CD8-positive, alpha-beta memory T cell (primary cell): Measurements from ENCODE around the gene TSHZ2. TPM values are rescaled to one million over a fixed set of nuclear protein-coding genes. Genes with fewer than 3 reads are reported as not detected.

Experiments
- CTCF ChIA-PET: fragments of 350-600 bp; sonication (Branson Sonifier 250); formaldehyde crosslinking; loops from one replicate; lab custom pipeline; 2021; ENCODE audit warnings: antibody characterized with exemption; lab: Charles Lee
- POLR2A ChIA-PET: fragments of 350-600 bp; sonication (Branson Sonifier 250); formaldehyde crosslinking; loops from one replicate; lab custom pipeline; 2021; ENCODE audit warnings: antibody characterized with exemption; lab: Charles Lee
- DNase-seq, 5 donors: peaks; one replicate each; pipeline versions ENCODE4 v3.0.0 to v3.0.0-alpha.2; 2020 to 2022; ENCODE audit warnings: mixed read lengths in 1 of 5
- H3K27ac ChIP-seq: one replicate; pipeline ENCODE4 v1.7.0; 2013; ENCODE audit warnings: low read depth, mild to moderate bottlenecking, low read length, moderate library complexity
- H3K27me3 ChIP-seq: 2 replicates; pipeline ENCODE4 v1.7.0; 2013; ENCODE audit warnings: low read length, mild to moderate bottlenecking; ENCODE audit not compliant: insufficient read depth, poor library complexity, severe bottlenecking
- H3K36me3 ChIP-seq: 2 replicates; pipeline ENCODE4 v1.7.0; 2013; ENCODE audit warnings: mild to moderate bottlenecking, low read length, moderate library complexity; ENCODE audit not compliant: insufficient read depth
- H3K4me1 ChIP-seq: 2 replicates; pipeline ENCODE4 v1.7.0; 2013; ENCODE audit warnings: mild to moderate bottlenecking, low read length, moderate library complexity; ENCODE audit not compliant: insufficient read depth
- H3K4me3 ChIP-seq: 2 replicates; pipeline ENCODE4 v1.7.0; 2013; ENCODE audit warnings: mild to moderate bottlenecking, low read length
- H3K9me3 ChIP-seq: 2 replicates; pipeline ENCODE4 v1.7.0; 2013; ENCODE audit warnings: mild to moderate bottlenecking, low read length
- H3K27ac Mint-ChIP-seq, 8 donors: one replicate each; pipeline ENCODE4 v1.8.0; 2020 to 2021; ENCODE audit warnings: mixed read lengths in 8 of 8, mild to moderate bottlenecking in 6 of 8, inconsistent platforms in 3 of 8, moderate library complexity in 3 of 8
- H3K27me3 Mint-ChIP-seq, 2 donors: one replicate each; pipeline ENCODE4 v1.8.0; 2020 to 2021; ENCODE audit warnings: mixed read lengths in 2 of 2, mild to moderate bottlenecking in 1 of 2, moderate library complexity in 1 of 2
- H3K36me3 Mint-ChIP-seq, 3 donors: one replicate each; pipeline ENCODE4 v1.8.0; 2020 to 2021; ENCODE audit warnings: mixed read lengths in 3 of 3, inconsistent platforms in 1 of 3, mild to moderate bottlenecking in 1 of 3
- H3K4me1 Mint-ChIP-seq, 3 donors: one replicate each; pipeline ENCODE4 v1.8.0; 2020 to 2021; ENCODE audit warnings: mixed read lengths in 3 of 3, inconsistent platforms in 1 of 3, mild to moderate bottlenecking in 1 of 3
- H3K4me3 Mint-ChIP-seq, 7 donors: one replicate each; pipeline ENCODE4 v1.8.0; 2020 to 2021; ENCODE audit warnings: mixed read lengths in 7 of 7, mild to moderate bottlenecking in 6 of 7, moderate library complexity in 4 of 7, inconsistent platforms in 2 of 7
- H3K9me3 Mint-ChIP-seq, 5 donors: one replicate each; pipeline ENCODE4 v1.8.0; 2020 to 2022; ENCODE audit warnings: mixed read lengths in 5 of 5, mild to moderate bottlenecking in 3 of 5, moderate library complexity in 2 of 5, inconsistent platforms in 1 of 5
- polyA plus RNA-seq: library from polyadenylated mRNA; unstranded; fragments of 300-500 nt; fragmentation: Illumina TruSeq; gene quantifications from one replicate; pipeline ENCODE4 v1.2.3, GENCODE V29; 2021
- total RNA-seq, 2 experiments: library from RNA; stranded (reverse); gene quantifications; one replicate each; pipeline ENCODE4 v1.2.3, GENCODE V29; 2021

Gene TSHZ2
- total and polyA plus RNA-seq, 3 experiments from 2014 or later: 0.10 to 1.6 (median 1.5) TPM

GRCh38 chr20:53292347-53292746 lies 320.2 kb downstream of the TSHZ2 start:
- peaks cover 13 to 51% of the 10 kb centered on the region in 2 donors for H3K27me3 Mint-ChIP-seq
- no peak overlapping the region for H3K4me3 Mint-ChIP-seq
- no peaks in the 10 kb centered on the region for H3K9me3 Mint-ChIP-seq
- ChIA-PET POLR2A (no interaction called here), CTCF (no interaction called here)
- Histone ChIP-seq H3K36me3 (no peaks in the 10 kb centered on the region), H3K9me3 (no peaks in the 10 kb centered on the region), H3K4me3 (no peak overlapping the region), H3K27ac (no peak overlapping the region), H3K27me3 (no peaks in the 10 kb centered on the region), H3K4me1 (no peaks in the 10 kb centered on the region)
- H3K27ac Mint-ChIP-seq: no peak overlapping the region
- DNase-seq: no peak
- peaks cover 0 to 3% (median 0%) of the 10 kb centered on the region in 3 donors for H3K36me3 Mint-ChIP-seq
- no peaks in the 10 kb centered on the region for H3K4me1 Mint-ChIP-seq

GRCh38 chr20:53294804-53295203 lies 322.6 kb downstream of the TSHZ2 start:
- H3K27me3 Mint-ChIP-seq: peaks cover 16 to 61% of the 10 kb centered on the region in 2 donors
- no peaks in the 10 kb centered on the region for H3K9me3 ChIP-seq
- no peak overlapping the region for H3K27ac ChIP-seq
- H3K4me3 ChIP-seq: no peak overlapping the region
- no peaks in the 10 kb centered on the region for H3K4me1 Mint-ChIP-seq
- no peaks in the 10 kb centered on the region for H3K4me1 ChIP-seq
- no peak overlapping the region for H3K4me3 Mint-ChIP-seq
- no peaks in the 10 kb centered on the region for H3K36me3 Mint-ChIP-seq
- ChIA-PET POLR2A (no interaction called here), CTCF (no interaction called here)
- H3K27me3 ChIP-seq: no peaks in the 10 kb centered on the region
- DNase-seq: no peak
- H3K27ac Mint-ChIP-seq: no peak overlapping the region
- no peaks in the 10 kb centered on the region for H3K36me3 ChIP-seq
- H3K9me3 Mint-ChIP-seq: no peaks in the 10 kb centered on the region

GRCh38 chr20:53296025-53296424 lies 323.9 kb downstream of the TSHZ2 start:
- Histone ChIP-seq H3K27ac (no peak overlapping the region), H3K36me3 (no peaks in the 10 kb centered on the region), H3K4me3 (no peak overlapping the region), H3K4me1 (no peaks in the 10 kb centered on the region), H3K27me3 (no peaks in the 10 kb centered on the region), H3K9me3 (no peaks in the 10 kb centered on the region)
- no peak for DNase-seq
- CTCF ChIA-PET: no interaction called here
- Mint-ChIP-seq H3K36me3 (no peaks in the 10 kb centered on the region), H3K9me3 (no peaks in the 10 kb centered on the region), H3K27me3 (peaks cover 8 to 53% of the 10 kb centered on the region in 2 donors), H3K27ac (no peak overlapping the region), H3K4me3 (no peak overlapping the region), H3K4me1 (no peaks in the 10 kb centered on the region)
- POLR2A ChIA-PET: no interaction called here

GRCh38 chr20:53296451-53297153 lies 324.4 kb downstream of the TSHZ2 start:
- Histone ChIP-seq H3K27me3 (no peaks in the 10 kb centered on the region), H3K27ac (no peak overlapping the region), H3K9me3 (no peaks in the 10 kb centered on the region), H3K36me3 (no peaks in the 10 kb centered on the region), H3K4me3 (no peak overlapping the region), H3K4me1 (no peaks in the 10 kb centered on the region)
- DNase-seq: no peak
- ChIA-PET POLR2A (interaction anchor here (0.6 kb wide), 1 partner anchor 45 kb away, joined by 5 read pairs; no protein-coding TSS in a partner anchor), CTCF (no interaction called here)
- Mint-ChIP-seq H3K36me3 (no peaks in the 10 kb centered on the region), H3K27ac (no peak overlapping the region), H3K4me1 (no peaks in the 10 kb centered on the region), H3K9me3 (no peaks in the 10 kb centered on the region), H3K27me3 (peaks cover 6 to 53% of the 10 kb centered on the region in 2 donors), H3K4me3 (no peak overlapping the region)

- Histone ChIP-seq H3K27ac (no peak overlapping the region), H3K9me3 (no peaks in the 10 kb centered on the region), H3K4me1 (no peaks in the 10 kb centered on the region), H3K27me3 (no peaks in the 10 kb centered on the region), H3K36me3 (no peaks in the 10 kb centered on the region), H3K4me3 (no peak overlapping the region)
- H3K27me3 Mint-ChIP-seq: peaks cover 6 to 51% of the 10 kb centered on the region in 2 donors
- H3K4me3 Mint-ChIP-seq: no peak overlapping the region
- H3K27ac Mint-ChIP-seq: no peak overlapping the region
- CTCF ChIA-PET: no interaction called here
- H3K9me3 Mint-ChIP-seq: no peaks in the 10 kb centered on the region
- H3K36me3 Mint-ChIP-seq: no peaks in the 10 kb centered on the region
- no peak for DNase-seq
- POLR2A ChIA-PET: interaction anchor here (0.6 kb wide), 1 partner anchor 45 kb away, joined by 5 read pairs; no protein-coding TSS in a partner anchor
- no peaks in the 10 kb centered on the region for H3K4me1 Mint-ChIP-seq
These were observed 325.0 kb downstream of the TSHZ2 start for GRCh38 chr20:53297154-53297529.

- no peaks in the 10 kb centered on the region for H3K4me1 Mint-ChIP-seq
- no peaks in the 10 kb centered on the region for H3K27me3 ChIP-seq
- no peaks in the 10 kb centered on the region for H3K36me3 ChIP-seq
- no peak for DNase-seq
- H3K36me3 Mint-ChIP-seq: no peaks in the 10 kb centered on the region
- no peak overlapping the region for H3K4me3 ChIP-seq
- H3K9me3 ChIP-seq: no peaks in the 10 kb centered on the region
- CTCF ChIA-PET: no interaction called here
- H3K27ac ChIP-seq: no peak overlapping the region
- H3K9me3 Mint-ChIP-seq: no peaks in the 10 kb centered on the region
- H3K4me1 ChIP-seq: no peaks in the 10 kb centered on the region
- POLR2A ChIA-PET: no interaction called here
- H3K27me3 Mint-ChIP-seq: peaks cover 6 to 52% of the 10 kb centered on the region in 2 donors
- H3K4me3 Mint-ChIP-seq: no peak overlapping the region
- no peak overlapping the region for H3K27ac Mint-ChIP-seq
These were observed 326.1 kb downstream of the TSHZ2 start for GRCh38 chr20:53298260-53298659.

GRCh38 chr20:53298911-53299310 lies 326.8 kb downstream of the TSHZ2 start:
- no peaks in the 10 kb centered on the region for H3K9me3 ChIP-seq
- no peaks in the 10 kb centered on the region for H3K27me3 ChIP-seq
- H3K4me1 ChIP-seq: no peaks in the 10 kb centered on the region
- no peaks in the 10 kb centered on the region for H3K36me3 ChIP-seq
- H3K27me3 Mint-ChIP-seq: peaks cover 6 to 54% of the 10 kb centered on the region in 2 donors
- no peak overlapping the region for H3K4me3 Mint-ChIP-seq
- no peaks in the 10 kb centered on the region for H3K36me3 Mint-ChIP-seq
- DNase-seq: no peak
- H3K27ac ChIP-seq: no peak overlapping the region
- ChIA-PET POLR2A (no interaction called here), CTCF (no interaction called here)
- no peak overlapping the region for H3K4me3 ChIP-seq
- H3K4me1 Mint-ChIP-seq: no peaks in the 10 kb centered on the region
- H3K27ac Mint-ChIP-seq: no peak overlapping the region
- no peaks in the 10 kb centered on the region for H3K9me3 Mint-ChIP-seq

GRCh38 chr20:53299831-53300230 lies 327.7 kb downstream of the TSHZ2 start:
- Histone ChIP-seq H3K4me1 (no peaks in the 10 kb centered on the region), H3K4me3 (no peak overlapping the region), H3K36me3 (no peaks in the 10 kb centered on the region), H3K9me3 (no peaks in the 10 kb centered on the region), H3K27me3 (no peaks in the 10 kb centered on the region), H3K27ac (no peak overlapping the region)
- peaks cover 4 to 55% of the 10 kb centered on the region in 2 donors for H3K27me3 Mint-ChIP-seq
- no peaks in the 10 kb centered on the region for H3K9me3 Mint-ChIP-seq
- H3K27ac Mint-ChIP-seq: no peak overlapping the region
- ChIA-PET POLR2A (no interaction called here), CTCF (no interaction called here)
- H3K4me3 Mint-ChIP-seq: no peak overlapping the region
- no peaks in the 10 kb centered on the region for H3K4me1 Mint-ChIP-seq
- no peak for DNase-seq
- H3K36me3 Mint-ChIP-seq: no peaks in the 10 kb centered on the region
